ENCODE measurements around the gene XPNPEP3.

XPNPEP3 gene

DNA sequence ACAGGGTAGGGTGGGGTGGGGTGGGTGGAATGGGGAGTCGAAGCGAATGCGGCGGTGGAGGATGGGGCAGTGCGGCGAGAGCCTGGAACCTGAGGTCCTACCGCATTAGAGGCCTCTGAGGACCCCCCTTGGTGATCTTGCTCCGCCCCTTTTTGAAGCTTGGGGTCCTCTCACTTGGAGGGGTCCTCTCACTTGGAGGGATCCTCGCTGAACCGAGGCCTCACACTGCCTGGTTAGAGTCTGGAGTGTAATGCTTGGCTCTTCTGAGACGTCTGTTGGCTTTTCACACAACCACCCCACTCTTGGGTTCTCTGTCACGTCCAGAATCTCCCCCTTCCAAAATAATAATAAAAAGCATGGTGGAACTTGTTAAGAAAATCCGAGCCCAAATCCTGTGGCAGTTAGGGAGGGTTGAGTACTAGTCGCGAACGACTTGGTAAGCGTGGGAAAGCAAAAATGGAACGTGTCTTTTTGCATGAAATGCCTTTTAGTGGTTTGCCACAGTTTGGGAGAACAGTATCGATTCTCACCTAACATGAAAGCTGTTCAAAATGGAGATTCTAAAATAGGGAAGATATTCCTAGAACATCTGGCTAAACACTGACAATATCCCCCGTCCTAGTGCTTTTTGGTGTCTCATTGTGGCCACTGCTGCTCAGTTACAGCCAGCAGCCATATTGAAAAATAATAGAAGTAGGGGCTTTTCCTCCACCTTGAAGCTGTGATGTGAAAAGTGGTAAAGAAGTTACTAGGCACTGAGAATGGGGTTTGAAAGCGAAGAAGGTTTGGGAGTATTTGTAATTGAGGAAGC lies 95.1 kb downstream of the XPNPEP3 start:
- Histone ChIP-seq H3K27me3 (no peaks in the 10 kb centered on the region), H3K4me3 (ENCODE audit: low read depth in 1 of 2, low read length in 1 of 2) (peak overlapping the region; percentile 81 to 83), H3K4me1 (ENCODE audit: control insufficient read depth in 1 of 2, insufficient read depth in 1 of 2, low read depth in 1 of 2, low read length in 1 of 2) (peaks cover 13 to 15% of the 10 kb centered on the region in 2 experiments), H3K9me3 (no peaks in the 10 kb centered on the region), H3K27ac (peak overlapping the region; percentile 98), H3K36me3 (peaks cover 13% of the 10 kb centered on the region)
- TF ChIP-seq, protein P1, sequence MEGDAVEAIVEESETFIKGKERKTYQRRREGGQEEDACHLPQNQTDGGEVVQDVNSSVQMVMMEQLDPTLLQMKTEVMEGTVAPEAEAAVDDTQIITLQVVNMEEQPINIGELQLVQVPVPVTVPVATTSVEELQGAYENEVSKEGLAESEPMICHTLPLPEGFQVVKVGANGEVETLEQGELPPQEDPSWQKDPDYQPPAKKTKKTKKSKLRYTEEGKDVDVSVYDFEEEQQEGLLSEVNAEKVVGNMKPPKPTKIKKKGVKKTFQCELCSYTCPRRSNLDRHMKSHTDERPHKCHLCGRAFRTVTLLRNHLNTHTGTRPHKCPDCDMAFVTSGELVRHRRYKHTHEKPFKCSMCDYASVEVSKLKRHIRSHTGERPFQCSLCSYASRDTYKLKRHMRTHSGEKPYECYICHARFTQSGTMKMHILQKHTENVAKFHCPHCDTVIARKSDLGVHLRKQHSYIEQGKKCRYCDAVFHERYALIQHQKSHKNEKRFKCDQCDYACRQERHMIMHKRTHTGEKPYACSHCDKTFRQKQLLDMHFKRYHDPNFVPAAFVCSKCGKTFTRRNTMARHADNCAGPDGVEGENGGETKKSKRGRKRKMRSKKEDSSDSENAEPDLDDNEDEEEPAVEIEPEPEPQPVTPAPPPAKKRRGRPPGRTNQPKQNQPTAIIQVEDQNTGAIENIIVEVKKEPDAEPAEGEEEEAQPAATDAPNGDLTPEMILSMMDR (IDR thresholded peaks at IDR 0.05): no peak

DNA sequence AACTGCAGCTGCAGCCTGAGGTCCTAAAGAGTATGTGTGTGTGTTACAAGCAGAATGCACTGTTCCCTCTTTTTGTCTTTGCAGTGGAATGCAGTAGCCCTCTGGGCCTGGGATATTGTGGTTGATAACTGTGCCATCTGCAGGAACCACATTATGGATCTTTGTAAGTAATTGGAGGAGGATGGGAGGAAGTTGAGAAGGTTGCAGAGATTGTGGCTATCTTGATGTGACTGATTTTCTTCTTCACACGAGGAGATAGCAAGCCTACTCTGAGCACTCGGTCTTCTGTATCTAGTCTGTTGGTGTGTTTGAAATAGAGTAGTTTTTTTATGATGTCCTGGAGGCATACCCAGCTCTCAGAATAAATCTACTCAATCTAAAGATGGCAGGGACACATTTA lies 96.5 kb downstream of the XPNPEP3 start:
- Histone ChIP-seq H3K36me3 (peaks cover 20% of the 10 kb centered on the region), H3K27me3 (no peaks in the 10 kb centered on the region), H3K4me3 (ENCODE audit: low read depth in 1 of 2, low read length in 1 of 2) (no peak overlapping the region), H3K4me1 (ENCODE audit: control insufficient read depth in 1 of 2, insufficient read depth in 1 of 2, low read depth in 1 of 2, low read length in 1 of 2) (peaks cover 13 to 15% of the 10 kb centered on the region in 2 experiments), H3K9me3 (no peaks in the 10 kb centered on the region), H3K27ac (peak overlapping the region; percentile 2)
- TF ChIP-seq, protein P1 (IDR thresholded peaks at IDR 0.05): no peak

DNA sequence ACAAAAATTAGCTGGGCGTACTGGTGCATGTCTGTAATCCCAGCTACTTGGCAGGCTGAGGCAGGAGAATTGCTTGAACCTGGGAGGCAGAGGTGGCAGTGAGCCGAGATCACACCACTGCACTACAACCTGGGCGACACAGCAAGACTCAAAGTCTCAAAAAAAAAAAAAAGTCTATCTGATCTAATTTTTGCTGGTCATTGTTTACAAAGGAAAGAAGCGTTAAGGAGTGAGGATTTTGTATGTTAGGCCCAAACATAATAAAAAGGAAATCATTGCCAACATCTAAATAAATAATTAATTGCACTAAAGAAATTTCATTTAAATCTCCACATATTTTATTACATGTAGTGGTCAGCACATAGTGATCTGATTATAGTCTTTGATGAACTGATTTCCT lies 97.2 kb downstream of the XPNPEP3 start:
- H3K9me3 ChIP-seq: no peaks in the 10 kb centered on the region
- no peak overlapping the region for H3K4me3 ChIP-seq (ENCODE audit: low read depth in 1 of 2, low read length in 1 of 2)
- no peaks in the 10 kb centered on the region for H3K27me3 ChIP-seq
- TF ChIP-seq, protein P1 (IDR thresholded peaks at IDR 0.05): no peak
- H3K27ac ChIP-seq: no peak overlapping the region
- H3K4me1 ChIP-seq (ENCODE audit: control insufficient read depth in 1 of 2, insufficient read depth in 1 of 2, low read depth in 1 of 2, low read length in 1 of 2): peaks cover 13 to 15% of the 10 kb centered on the region in 2 experiments
- peaks cover 20% of the 10 kb centered on the region for H3K36me3 ChIP-seq

DNA sequence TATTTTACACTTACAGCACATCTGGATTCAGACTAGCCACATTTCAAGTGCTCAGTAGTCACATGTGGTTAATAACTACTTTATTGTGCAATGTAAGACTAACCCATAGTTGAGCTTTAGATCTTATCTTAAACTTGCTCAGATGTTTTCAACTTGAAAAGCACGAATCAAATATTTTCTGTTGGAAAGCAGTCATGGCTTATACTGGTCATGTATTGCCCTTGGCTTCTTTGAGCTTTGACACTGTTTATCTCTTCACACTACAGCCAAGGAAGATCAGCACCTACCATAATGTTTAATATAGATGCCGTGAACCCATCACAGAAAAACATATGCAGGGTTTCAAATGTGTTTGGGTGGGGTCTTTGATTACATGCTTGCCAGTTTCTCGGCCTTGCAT lies 98.6 kb downstream of the XPNPEP3 start:
- Histone ChIP-seq H3K4me1 (ENCODE audit: control insufficient read depth in 1 of 2, insufficient read depth in 1 of 2, low read depth in 1 of 2, low read length in 1 of 2) (peaks cover 10% of the 10 kb centered on the region in 2 experiments), H3K4me3 (ENCODE audit: low read depth in 1 of 2, low read length in 1 of 2) (no peak overlapping the region), H3K9me3 (no peaks in the 10 kb centered on the region), H3K27ac (no peak overlapping the region), H3K36me3 (peaks cover 20% of the 10 kb centered on the region), H3K27me3 (no peaks in the 10 kb centered on the region)
- TF ChIP-seq, protein P1 (IDR thresholded peaks at IDR 0.05): no peak

DNA sequence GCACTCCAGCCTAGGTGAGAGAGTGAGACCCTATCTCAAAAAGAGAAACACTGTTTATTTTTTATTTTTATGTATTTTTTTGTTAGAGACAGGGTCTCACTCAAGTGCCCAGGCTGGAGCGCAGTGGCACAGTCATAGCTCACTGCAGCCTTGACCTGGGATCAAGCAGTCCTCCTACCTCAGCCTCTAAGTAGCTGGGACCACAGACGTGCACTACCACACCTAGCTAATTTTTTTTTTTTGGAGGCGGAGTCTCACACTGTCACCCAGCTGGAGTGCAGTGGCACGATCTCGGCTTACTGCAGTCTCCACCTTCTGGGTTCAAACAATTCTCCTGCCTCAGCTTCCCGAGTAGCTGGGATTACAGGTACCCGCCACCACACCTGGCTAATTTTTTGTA lies 100.7 kb downstream of the XPNPEP3 start:
- Histone ChIP-seq H3K9me3 (no peaks in the 10 kb centered on the region), H3K36me3 (peaks cover 20% of the 10 kb centered on the region), H3K27me3 (no peaks in the 10 kb centered on the region), H3K4me1 (ENCODE audit: control insufficient read depth in 1 of 2, insufficient read depth in 1 of 2, low read depth in 1 of 2, low read length in 1 of 2) (peaks cover under 1% of the 10 kb centered on the region in 2 experiments), H3K27ac (no peak overlapping the region), H3K4me3 (ENCODE audit: low read depth in 1 of 2, low read length in 1 of 2) (no peak overlapping the region)
- TF ChIP-seq, protein P1 (IDR thresholded peaks at IDR 0.05): no peak
